Ishikawa (cell line): ENCODE measurements around the gene CUEDC1.

Source experiments
- CEBPB ChIP-seq: IDR thresholded peaks from 2 replicates; pipeline ENCODE4 v1.6.1; 2012
- CREB1 ChIP-seq: IDR thresholded peaks from 2 replicates; pipeline ENCODE4 v1.6.1; 2012; ENCODE audit warnings: low read depth
- EGR1 ChIP-seq: IDR thresholded peaks from 2 replicates; pipeline ENCODE4 v1.6.1; 2012
- EP300 ChIP-seq: IDR thresholded peaks from 2 replicates; pipeline ENCODE4 v1.6.1; 2012; ENCODE audit warnings: borderline replicate concordance
- FOXM1 ChIP-seq: IDR thresholded peaks from 2 replicates; pipeline ENCODE4 v1.6.1; 2012; ENCODE audit warnings: low read depth, borderline replicate concordance
- MAX ChIP-seq: IDR thresholded peaks from 2 replicates; pipeline ENCODE4 v1.6.1; 2012
- NFIC ChIP-seq: IDR thresholded peaks from 2 replicates; pipeline ENCODE4 v1.6.1; 2012
- RAD21 ChIP-seq: IDR thresholded peaks from 2 replicates; pipeline ENCODE4 v1.6.1; 2012; ENCODE audit warnings: low read depth
- TAF1 ChIP-seq: IDR thresholded peaks from 2 replicates; pipeline ENCODE4 v1.6.1; 2012; ENCODE audit warnings: low read depth, mild to moderate bottlenecking
- TCF12 ChIP-seq: IDR thresholded peaks from 2 replicates; pipeline ENCODE4 v1.6.1; 2012; ENCODE audit warnings: low read depth
- TEAD4 ChIP-seq: IDR thresholded peaks from 2 replicates; pipeline ENCODE4 v1.6.1; 2012
- USF1 ChIP-seq: IDR thresholded peaks from 2 replicates; pipeline ENCODE4 v1.6.1; 2012
- YY1 ChIP-seq: IDR thresholded peaks from 2 replicates; pipeline ENCODE4 v1.6.1; 2012; ENCODE audit warnings: low read depth
- ZBTB7A ChIP-seq: IDR thresholded peaks from 2 replicates; pipeline ENCODE4 v1.6.1; 2012; ENCODE audit warnings: low read depth
- TF ChIP-seq, protein P1 (sequence below): IDR thresholded peaks from 2 replicates; pipeline ENCODE4 v1.6.1; 2012; ENCODE audit warnings: low read depth, mild to moderate bottlenecking

The CUEDC1 gene

GRCh38 chr17:57923182-57923872 lies 31.9 kb downstream of the CUEDC1 start:
- TF ChIP-seq EGR1: no peak
- no peak for TF ChIP-seq YY1
- TF ChIP-seq ZBTB7A: no peak
- TF ChIP-seq, protein P1, sequence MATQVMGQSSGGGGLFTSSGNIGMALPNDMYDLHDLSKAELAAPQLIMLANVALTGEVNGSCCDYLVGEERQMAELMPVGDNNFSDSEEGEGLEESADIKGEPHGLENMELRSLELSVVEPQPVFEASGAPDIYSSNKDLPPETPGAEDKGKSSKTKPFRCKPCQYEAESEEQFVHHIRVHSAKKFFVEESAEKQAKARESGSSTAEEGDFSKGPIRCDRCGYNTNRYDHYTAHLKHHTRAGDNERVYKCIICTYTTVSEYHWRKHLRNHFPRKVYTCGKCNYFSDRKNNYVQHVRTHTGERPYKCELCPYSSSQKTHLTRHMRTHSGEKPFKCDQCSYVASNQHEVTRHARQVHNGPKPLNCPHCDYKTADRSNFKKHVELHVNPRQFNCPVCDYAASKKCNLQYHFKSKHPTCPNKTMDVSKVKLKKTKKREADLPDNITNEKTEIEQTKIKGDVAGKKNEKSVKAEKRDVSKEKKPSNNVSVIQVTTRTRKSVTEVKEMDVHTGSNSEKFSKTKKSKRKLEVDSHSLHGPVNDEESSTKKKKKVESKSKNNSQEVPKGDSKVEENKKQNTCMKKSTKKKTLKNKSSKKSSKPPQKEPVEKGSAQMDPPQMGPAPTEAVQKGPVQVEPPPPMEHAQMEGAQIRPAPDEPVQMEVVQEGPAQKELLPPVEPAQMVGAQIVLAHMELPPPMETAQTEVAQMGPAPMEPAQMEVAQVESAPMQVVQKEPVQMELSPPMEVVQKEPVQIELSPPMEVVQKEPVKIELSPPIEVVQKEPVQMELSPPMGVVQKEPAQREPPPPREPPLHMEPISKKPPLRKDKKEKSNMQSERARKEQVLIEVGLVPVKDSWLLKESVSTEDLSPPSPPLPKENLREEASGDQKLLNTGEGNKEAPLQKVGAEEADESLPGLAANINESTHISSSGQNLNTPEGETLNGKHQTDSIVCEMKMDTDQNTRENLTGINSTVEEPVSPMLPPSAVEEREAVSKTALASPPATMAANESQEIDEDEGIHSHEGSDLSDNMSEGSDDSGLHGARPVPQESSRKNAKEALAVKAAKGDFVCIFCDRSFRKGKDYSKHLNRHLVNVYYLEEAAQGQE: no peak
- peak; percentile 40 for TF ChIP-seq TEAD4
- TF ChIP-seq CEBPB: no peak
- no peak for TF ChIP-seq TAF1
- TF ChIP-seq TCF12: peak; percentile 72
- TF ChIP-seq NFIC: peak; percentile 76
- TF ChIP-seq RAD21: no peak
- TF ChIP-seq EP300: peak; percentile 80; the same call in 1 of the 2 replicates
- TF ChIP-seq FOXM1: peak; percentile 67; the same call in 1 of the 2 replicates
- no peak for TF ChIP-seq CREB1
- TF ChIP-seq MAX: no peak
- no peak for TF ChIP-seq USF1

GRCh38 chr17:57920916-57921703 lies 34.1 kb downstream of the CUEDC1 start:
- TF ChIP-seq YY1 (no peak), CREB1 (no peak), RAD21 (no peak), CEBPB (no peak)
- TF ChIP-seq, protein P1: no peak

GRCh38 chr17:57919918-57920317 lies 35.3 kb downstream of the CUEDC1 start:
- TF ChIP-seq MAX: no peak
- no peak for TF ChIP-seq NFIC
- TF ChIP-seq EP300: no peak
- no peak for TF ChIP-seq RAD21
- no peak for TF ChIP-seq YY1
- no peak for TF ChIP-seq TAF1
- TF ChIP-seq TEAD4: no peak
- no peak for TF ChIP-seq USF1
- no peak for TF ChIP-seq CEBPB
- TF ChIP-seq TCF12: no peak
- no peak for TF ChIP-seq FOXM1
- no peak for TF ChIP-seq CREB1
- TF ChIP-seq, protein P1: no peak
- no peak for TF ChIP-seq ZBTB7A
- TF ChIP-seq EGR1: no peak
